Activated naive CD8-positive, alpha-beta T cell treated with anti-CD3 and anti-CD28 coated beads, Interleukin-2, amount 50 U/mL, for 16 hours (primary cell): ENCODE measurements around the gene DNAH14.

Source experiments
- DNase-seq: peaks from one replicate; pipeline ENCODE4 v3.0.0-alpha.2; 2020; ENCODE audit warnings: low read depth, low spot score

DNAH14 gene

GRCh38 chr1:225448146-225448805 is 518.8 kb downstream of the DNAH14 start:
- no peak for DNase-seq
